Measurements from ENCODE around the gene UFM1. TPM values are rescaled to one million over a fixed set of nuclear protein-coding genes. Genes with fewer than 3 reads are reported as not detected.
"Not testable (repeated sequence)": the region's sequence is repeated elsewhere in the genome, so short reads cannot be mapped to it uniquely, and the experiment has no call there.

Gene UFM1
- total RNA-seq, 1 donor from 2014 or later: 66.9 TPM

GRCh38 chr13:38370096-38370495 lies 20.4 kb downstream of the UFM1 start:
- intact Hi-C loops (cut with micrococcal nuclease); H3K36me3 Mint-ChIP-seq (ENCODE audit: low read depth); H3K4me3 Mint-ChIP-seq; H3K9me3 Mint-ChIP-seq; H3K27me3 Mint-ChIP-seq (ENCODE audit: insufficient read depth); DNase-seq (ENCODE audit: low spot score); H3K4me1 Mint-ChIP-seq (ENCODE audit: low read depth); H3K27ac Mint-ChIP-seq: not testable (repeated sequence)

- Mint-ChIP-seq H3K27me3 (ENCODE audit: insufficient read depth) (peaks cover 6% of the 10 kb centered on the region), H3K27ac (no peak overlapping the region), H3K9me3 (no peaks in the 10 kb centered on the region), H3K36me3 (ENCODE audit: low read depth) (no peaks in the 10 kb centered on the region), H3K4me3 (no peak overlapping the region), H3K4me1 (ENCODE audit: low read depth) (no peaks in the 10 kb centered on the region)
- DNase-seq (ENCODE audit: low spot score): no peak
- intact Hi-C loops (cut with micrococcal nuclease): no loop called here
These were observed 23.3 kb downstream of the UFM1 start for GRCh38 chr13:38372820-38373383.

- no peak overlapping the region for H3K27ac Mint-ChIP-seq
These were observed 26.9 kb downstream of the UFM1 start for GRCh38 chr13:38376546-38376945.

GRCh38 chr13:38381890-38382289 lies 32.2 kb downstream of the UFM1 start:
- intact Hi-C loops (cut with micrococcal nuclease): no loop called here
- H3K4me3 Mint-ChIP-seq: no peak overlapping the region
- H3K27ac Mint-ChIP-seq: no peak overlapping the region
- no peaks in the 10 kb centered on the region for H3K36me3 Mint-ChIP-seq (ENCODE audit: low read depth)
- no peaks in the 10 kb centered on the region for H3K9me3 Mint-ChIP-seq
- no peaks in the 10 kb centered on the region for H3K27me3 Mint-ChIP-seq (ENCODE audit: insufficient read depth)
- no peak for DNase-seq (ENCODE audit: low spot score)
- no peaks in the 10 kb centered on the region for H3K4me1 Mint-ChIP-seq (ENCODE audit: low read depth)

More at GRCh38 chr13:38376546-38376945, 26.9 kb downstream of the UFM1 start:
- Mint-ChIP-seq H3K9me3 (no peaks in the 10 kb centered on the region), H3K4me1 (ENCODE audit: low read depth) (no peaks in the 10 kb centered on the region), H3K27me3 (ENCODE audit: insufficient read depth) (no peaks in the 10 kb centered on the region), H3K36me3 (ENCODE audit: low read depth) (no peaks in the 10 kb centered on the region), H3K4me3 (no peak overlapping the region)
- intact Hi-C loops (cut with micrococcal nuclease): no loop called here
- DNase-seq (ENCODE audit: low spot score): no peak

GRCh38 chr13:38382946-38383345 lies 33.3 kb downstream of the UFM1 start:
- intact Hi-C loops (cut with micrococcal nuclease): no loop called here
- H3K27ac Mint-ChIP-seq: no peak overlapping the region
- no peak overlapping the region for H3K4me3 Mint-ChIP-seq
- H3K9me3 Mint-ChIP-seq: no peaks in the 10 kb centered on the region
- H3K27me3 Mint-ChIP-seq (ENCODE audit: insufficient read depth): no peaks in the 10 kb centered on the region
- H3K4me1 Mint-ChIP-seq (ENCODE audit: low read depth): no peaks in the 10 kb centered on the region
- no peak for DNase-seq (ENCODE audit: low spot score)
- H3K36me3 Mint-ChIP-seq (ENCODE audit: low read depth): no peaks in the 10 kb centered on the region

- DNase-seq (ENCODE audit: low spot score): no peak
- no peaks in the 10 kb centered on the region for H3K27me3 Mint-ChIP-seq (ENCODE audit: insufficient read depth)
- no peak overlapping the region for H3K4me3 Mint-ChIP-seq
- intact Hi-C loops (cut with micrococcal nuclease): no loop called here
- H3K4me1 Mint-ChIP-seq (ENCODE audit: low read depth): no peaks in the 10 kb centered on the region
- no peaks in the 10 kb centered on the region for H3K36me3 Mint-ChIP-seq (ENCODE audit: low read depth)
- H3K9me3 Mint-ChIP-seq: no peaks in the 10 kb centered on the region
- no peak overlapping the region for H3K27ac Mint-ChIP-seq
These were observed 34.5 kb downstream of the UFM1 start for GRCh38 chr13:38384171-38384570.

GRCh38 chr13:38385153-38385891 lies 35.7 kb downstream of the UFM1 start:
- intact Hi-C loops (cut with micrococcal nuclease): no loop called here
- no peaks in the 10 kb centered on the region for H3K9me3 Mint-ChIP-seq
- no peak overlapping the region for H3K4me3 Mint-ChIP-seq
- H3K27me3 Mint-ChIP-seq (ENCODE audit: insufficient read depth): no peaks in the 10 kb centered on the region
- H3K36me3 Mint-ChIP-seq (ENCODE audit: low read depth): no peaks in the 10 kb centered on the region
- H3K4me1 Mint-ChIP-seq (ENCODE audit: low read depth): no peaks in the 10 kb centered on the region
- no peak for DNase-seq (ENCODE audit: low spot score)
- H3K27ac Mint-ChIP-seq: no peak overlapping the region

- Mint-ChIP-seq H3K4me3 (no peak overlapping the region), H3K4me1 (ENCODE audit: low read depth) (no peaks in the 10 kb centered on the region), H3K27ac (no peak overlapping the region), H3K36me3 (ENCODE audit: low read depth) (no peaks in the 10 kb centered on the region), H3K9me3 (no peaks in the 10 kb centered on the region), H3K27me3 (ENCODE audit: insufficient read depth) (no peaks in the 10 kb centered on the region)
- intact Hi-C loops (cut with micrococcal nuclease): no loop called here
- DNase-seq (ENCODE audit: low spot score): no peak
These were observed 36.8 kb downstream of the UFM1 start for GRCh38 chr13:38386421-38386820.

- Mint-ChIP-seq H3K27ac (no peak overlapping the region), H3K27me3 (ENCODE audit: insufficient read depth) (no peaks in the 10 kb centered on the region), H3K4me3 (no peak overlapping the region), H3K9me3 (no peaks in the 10 kb centered on the region), H3K4me1 (ENCODE audit: low read depth) (no peaks in the 10 kb centered on the region), H3K36me3 (ENCODE audit: low read depth) (no peaks in the 10 kb centered on the region)
- intact Hi-C loops (cut with micrococcal nuclease): no loop called here
- DNase-seq (ENCODE audit: low spot score): no peak
These were observed 41.7 kb downstream of the UFM1 start for GRCh38 chr13:38391341-38391740.

- Mint-ChIP-seq H3K4me1 (ENCODE audit: low read depth) (peaks cover 4% of the 10 kb centered on the region), H3K9me3 (no peaks in the 10 kb centered on the region), H3K27ac (no peak overlapping the region), H3K36me3 (ENCODE audit: low read depth) (no peaks in the 10 kb centered on the region), H3K4me3 (no peak overlapping the region), H3K27me3 (ENCODE audit: insufficient read depth) (no peaks in the 10 kb centered on the region)
- intact Hi-C loops (cut with micrococcal nuclease): no loop called here
- no peak for DNase-seq (ENCODE audit: low spot score)
These were observed 45.3 kb downstream of the UFM1 start for GRCh38 chr13:38394777-38395496.

GRCh38 chr13:38395497-38395788 lies 45.8 kb downstream of the UFM1 start:
- intact Hi-C loops (cut with micrococcal nuclease): no loop called here
- Mint-ChIP-seq H3K36me3 (ENCODE audit: low read depth) (no peaks in the 10 kb centered on the region), H3K4me3 (no peak overlapping the region), H3K4me1 (ENCODE audit: low read depth) (peaks cover 4% of the 10 kb centered on the region), H3K27ac (no peak overlapping the region), H3K27me3 (ENCODE audit: insufficient read depth) (no peaks in the 10 kb centered on the region), H3K9me3 (no peaks in the 10 kb centered on the region)
- DNase-seq (ENCODE audit: low spot score): no peak

- Mint-ChIP-seq H3K27ac (no peak overlapping the region), H3K27me3 (ENCODE audit: insufficient read depth) (peaks cover 2% of the 10 kb centered on the region), H3K36me3 (ENCODE audit: low read depth) (no peaks in the 10 kb centered on the region), H3K4me1 (ENCODE audit: low read depth) (peaks cover 4% of the 10 kb centered on the region), H3K9me3 (no peaks in the 10 kb centered on the region), H3K4me3 (no peak overlapping the region)
- DNase-seq (ENCODE audit: low spot score): no peak
- intact Hi-C loops (cut with micrococcal nuclease): no loop called here
These were observed 49.3 kb downstream of the UFM1 start for GRCh38 chr13:38398711-38399493.

GRCh38 chr13:38399535-38399934 lies 49.9 kb downstream of the UFM1 start:
- Mint-ChIP-seq H3K4me1 (ENCODE audit: low read depth) (peaks cover 4% of the 10 kb centered on the region), H3K27me3 (ENCODE audit: insufficient read depth) (peaks cover 2% of the 10 kb centered on the region), H3K9me3 (no peaks in the 10 kb centered on the region), H3K36me3 (ENCODE audit: low read depth) (no peaks in the 10 kb centered on the region), H3K27ac (no peak overlapping the region), H3K4me3 (no peak overlapping the region)
- DNase-seq (ENCODE audit: low spot score): no peak
- intact Hi-C loops (cut with micrococcal nuclease): no loop called here

All from activated T-helper 1 cell treated with anti-CD3 and anti-CD28 coated beads, Interleukin-12 subunit alpha, Interleukin-12 subunit beta, Interleukin-2, Interleukin-4 antibody, amounts not matched to agents 30 ng/mL and 10 ng/mL and 1 ng/mL, durations not matched to agents 14 hours and 24 hours and 36 hours (primary cell).